ENCODE results near the gene STXBP1.

- TF ChIP-seq POLR2A (IDR thresholded peaks at IDR 0.05; ENCODE audit: low read depth, low read length) (no peak), POLR2AphosphoS5 (IDR thresholded peaks at IDR 0.05; ENCODE audit: low read depth, low read length) (no peak), TAF1 (IDR thresholded peaks at IDR 0.05; ENCODE audit: low read depth, low read length) (no peak), POU2F2 (IDR thresholded peaks at IDR 0.05; ENCODE audit: low read depth, low read length) (no peak), SPI1 (IDR thresholded peaks at IDR 0.05; ENCODE audit: low read depth, low read length) (no peak)
These were observed 40.1 kb upstream of the STXBP1 start for GRCh38 chr9:127571971-127572370.
